Gastrocnemius medialis (tissue), 4 donors: ENCODE measurements around the gene POLL.

ENCODE experiments used
- POLR2A ChIP-seq, 2 donors: fragments of 450-650 bp; IDR thresholded peaks; one replicate each; pipeline ENCODE4 v1.6.1; 2017; ENCODE audit warnings: antibody characterized with exemption in 2 of 2, mild to moderate bottlenecking in 2 of 2, moderate library complexity in 2 of 2
- TF ChIP-seq, protein P1 (sequence below), 5 experiments: fragments of 450-650 bp in 3 of 5; fragments of 200-600 bp in 2 of 5; sonication (generic) in 2 of 5; IDR thresholded peaks in 4 of 5; conservative IDR thresholded peaks in 1 of 5; 1 replicate in 4 of 5; 2 replicates in 1 of 5; pipeline ENCODE4 v1.5.1; 2016 to 2019; ENCODE audit warnings: antibody characterized with exemption in 5 of 5, mild to moderate bottlenecking in 3 of 5, moderate library complexity in 3 of 5

DNA sequence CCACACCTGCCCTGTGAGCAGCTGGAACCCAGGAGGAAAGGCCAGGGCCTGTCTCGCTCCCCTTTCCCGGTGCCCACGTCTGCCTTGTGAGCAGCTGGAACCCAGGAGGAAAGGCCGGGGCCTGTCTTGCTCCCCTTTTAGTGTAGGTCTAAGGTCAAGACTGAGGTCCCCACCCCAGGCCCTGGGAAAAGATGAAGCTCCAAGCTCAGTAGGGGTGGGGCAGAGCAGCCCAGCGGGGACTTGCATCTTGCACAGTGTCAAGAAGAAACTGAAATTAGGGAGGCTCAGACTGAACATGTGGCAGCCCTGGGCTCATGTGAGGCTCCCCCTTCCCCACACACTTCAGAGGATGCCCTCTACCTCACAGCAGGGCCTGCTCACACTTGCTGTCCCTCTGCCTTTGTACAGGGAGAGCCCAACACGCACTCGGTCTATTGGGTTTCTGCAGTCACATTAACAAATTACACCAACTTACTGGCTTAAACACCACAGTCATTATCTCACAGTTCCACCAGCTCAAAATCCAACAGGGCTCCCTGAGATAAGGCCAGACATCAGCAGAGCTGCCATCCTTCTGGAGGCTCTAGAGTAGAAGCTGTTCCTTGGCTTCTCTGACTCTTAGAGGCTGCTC is 12.4 kb downstream of the POLL start:
- TF ChIP-seq, protein P1, sequence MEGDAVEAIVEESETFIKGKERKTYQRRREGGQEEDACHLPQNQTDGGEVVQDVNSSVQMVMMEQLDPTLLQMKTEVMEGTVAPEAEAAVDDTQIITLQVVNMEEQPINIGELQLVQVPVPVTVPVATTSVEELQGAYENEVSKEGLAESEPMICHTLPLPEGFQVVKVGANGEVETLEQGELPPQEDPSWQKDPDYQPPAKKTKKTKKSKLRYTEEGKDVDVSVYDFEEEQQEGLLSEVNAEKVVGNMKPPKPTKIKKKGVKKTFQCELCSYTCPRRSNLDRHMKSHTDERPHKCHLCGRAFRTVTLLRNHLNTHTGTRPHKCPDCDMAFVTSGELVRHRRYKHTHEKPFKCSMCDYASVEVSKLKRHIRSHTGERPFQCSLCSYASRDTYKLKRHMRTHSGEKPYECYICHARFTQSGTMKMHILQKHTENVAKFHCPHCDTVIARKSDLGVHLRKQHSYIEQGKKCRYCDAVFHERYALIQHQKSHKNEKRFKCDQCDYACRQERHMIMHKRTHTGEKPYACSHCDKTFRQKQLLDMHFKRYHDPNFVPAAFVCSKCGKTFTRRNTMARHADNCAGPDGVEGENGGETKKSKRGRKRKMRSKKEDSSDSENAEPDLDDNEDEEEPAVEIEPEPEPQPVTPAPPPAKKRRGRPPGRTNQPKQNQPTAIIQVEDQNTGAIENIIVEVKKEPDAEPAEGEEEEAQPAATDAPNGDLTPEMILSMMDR (IDR thresholded peaks at IDR 0.05 in 4 of 5, conservative IDR thresholded peaks at IDR 0.05 in 1 of 5), result no peak
- TF ChIP-seq POLR2A (IDR thresholded peaks at IDR 0.05), result no peak
